Activated CD8-positive, alpha-beta memory T cell treated with anti-CD3 and anti-CD28 coated beads, Interleukin-2, amount 10 ng/mL, durations not matched to agents 7 days and 5 days (primary cell): ENCODE results near the gene KISS1. TPM values are rescaled to one million over a fixed set of nuclear protein-coding genes. Genes with fewer than 3 reads are reported as not detected.

Experiments
- ATAC-seq: fragments of 150-1000 bp; cut with Tn5 transposase; one replicate; pipeline ENCODE4 v1.10.0; 2021; ENCODE audit warnings: moderate library complexity
- CTCF ChIA-PET: fragments of 350-600 bp; sonication (Branson Sonifier 250); formaldehyde crosslinking; loops from one replicate; lab custom pipeline; 2021; ENCODE audit warnings: antibody characterized with exemption; lab: Charles Lee
- DNase-seq: peaks from one replicate; pipeline ENCODE4 v3.0.0-alpha.2; 2020
- H3K27ac Mint-ChIP-seq: one replicate; pipeline ENCODE4 v1.8.0; 2021; ENCODE audit warnings: mild to moderate bottlenecking, mixed read lengths
- H3K27me3 Mint-ChIP-seq: one replicate; pipeline ENCODE4 v1.8.0; 2021; ENCODE audit warnings: mixed read lengths
- H3K36me3 Mint-ChIP-seq: one replicate; pipeline ENCODE4 v1.8.0; 2021; ENCODE audit warnings: mild to moderate bottlenecking, mixed read lengths
- H3K4me1 Mint-ChIP-seq: one replicate; pipeline ENCODE4 v1.8.0; 2021; ENCODE audit warnings: mixed read lengths
- H3K4me3 Mint-ChIP-seq: one replicate; pipeline ENCODE4 v1.8.0; 2021; ENCODE audit warnings: mild to moderate bottlenecking, moderate library complexity, mixed read lengths
- H3K9me3 Mint-ChIP-seq: one replicate; pipeline ENCODE4 v1.8.0; 2022; ENCODE audit warnings: low read depth, mixed read lengths
- total RNA-seq, 2 experiments: library from RNA; stranded (reverse); gene quantifications; one replicate each; pipeline ENCODE4 v1.2.3, GENCODE V29; 2021

Gene KISS1
- total RNA-seq, 2 experiments from 2014 or later = not detected

- H3K36me3 Mint-ChIP-seq = no peaks in the 10 kb centered on the region
- CTCF ChIA-PET = interaction anchor here (0.8 to 2.1 kb wide), 5 partner anchors 9 to 149 kb away, joined by 3 to 18 read pairs (median 4); no protein-coding TSS in a partner anchor
- H3K27me3 Mint-ChIP-seq = peaks cover 23% of the 10 kb centered on the region
- H3K4me1 Mint-ChIP-seq = peaks cover 15% of the 10 kb centered on the region
- H3K9me3 Mint-ChIP-seq = no peaks in the 10 kb centered on the region
- H3K4me3 Mint-ChIP-seq = peak within 1 kb of the TSS; percentile 5
- DNase-seq = peak; percentile 53
- no peak within 1 kb of the TSS for H3K27ac Mint-ChIP-seq
- ATAC-seq = peak; percentile 42
These were observed 17.7 kb upstream of the KISS1 start, which contains the start of gene GOLT1A for GRCh38 chr1:204213668-204214662. Gene GOLT1A, minus strand, starts transcription at chr1:204213988. Its CDS starts 82 bp downstream, at chr1:204213906.

DNA sequence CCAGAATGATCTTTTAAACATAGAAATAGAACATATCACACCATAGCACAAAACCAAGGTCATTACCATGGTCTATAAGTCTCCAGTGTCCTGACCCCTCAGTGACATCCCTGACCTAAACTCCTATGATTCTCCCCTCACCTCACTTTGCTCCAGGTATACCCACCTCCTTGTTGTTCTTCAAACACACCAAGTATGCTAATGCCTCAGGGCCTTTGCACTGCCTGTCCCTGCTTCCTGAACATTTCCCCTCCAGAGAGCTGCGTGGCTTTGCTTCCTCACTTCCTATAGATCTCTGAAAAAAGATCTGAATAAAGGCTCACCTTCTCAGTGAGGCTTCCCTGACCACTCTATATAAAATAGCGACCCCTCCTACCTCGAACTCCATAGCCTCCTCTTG, 16.4 kb upstream of the KISS1 start:
- Mint-ChIP-seq H3K4me1 (peaks cover 7% of the 10 kb centered on the region), H3K9me3 (no peaks in the 10 kb centered on the region)
- ATAC-seq = no peak

DNA sequence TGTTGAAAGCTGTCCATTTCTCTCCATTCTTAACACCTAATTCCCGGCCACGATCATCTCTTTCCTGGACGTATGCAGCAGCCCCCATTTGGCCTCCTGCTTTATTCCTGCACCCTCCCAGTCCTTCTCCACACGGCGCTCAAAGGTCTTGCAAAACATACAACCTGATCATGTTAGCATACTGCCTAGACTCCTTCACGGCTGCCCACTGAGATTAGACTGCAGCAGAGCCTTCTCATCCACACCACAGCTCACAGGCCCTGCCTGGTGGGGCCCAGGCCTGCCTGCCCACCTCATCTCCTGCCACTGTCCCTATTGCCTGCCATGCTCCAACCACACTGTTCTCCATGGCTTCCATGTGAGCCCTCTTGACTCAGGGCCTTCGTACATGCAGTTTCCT, 14.8 kb upstream of the KISS1 start:
- Mint-ChIP-seq H3K36me3 (no peaks in the 10 kb centered on the region), H3K4me1 (peaks cover 7% of the 10 kb centered on the region), H3K9me3 (no peaks in the 10 kb centered on the region), H3K4me3 (no peak overlapping the region), H3K27ac (no peak overlapping the region), H3K27me3 (peaks cover 35% of the 10 kb centered on the region)
- CTCF ChIA-PET = no interaction called here
- DNase-seq = no peak
- ATAC-seq = no peak

More for the DNA sequence above, 16.4 kb upstream of the KISS1 start:
- Mint-ChIP-seq H3K27ac (no peak overlapping the region), H3K27me3 (peaks cover 26% of the 10 kb centered on the region), H3K36me3 (no peaks in the 10 kb centered on the region), H3K4me3 (no peak overlapping the region)
- CTCF ChIA-PET = no interaction called here
- no peak for DNase-seq

GRCh38 chr1:204207136-204207616, 10.9 kb upstream of the KISS1 start:
- Mint-ChIP-seq H3K36me3 (no peaks in the 10 kb centered on the region), H3K4me3 (no peak overlapping the region), H3K9me3 (no peaks in the 10 kb centered on the region), H3K27ac (no peak overlapping the region), H3K4me1 (no peaks in the 10 kb centered on the region), H3K27me3 (peaks cover 58% of the 10 kb centered on the region)
- CTCF ChIA-PET = interaction anchor here (0.7 to 3.3 kb wide), 21 partner anchors 9 to 554 kb away, joined by 3 to 28 read pairs (median 4); no protein-coding TSS in a partner anchor
- ATAC-seq = peak; percentile 95
- DNase-seq = peak; percentile 75

- CTCF ChIA-PET = interaction anchor here (1.2 to 3.3 kb wide), 7 partner anchors 10 to 193 kb away, joined by 3 to 28 read pairs (median 7); no protein-coding TSS in a partner anchor
- no peak overlapping the region for H3K27ac Mint-ChIP-seq
- no peaks in the 10 kb centered on the region for H3K4me1 Mint-ChIP-seq
- no peaks in the 10 kb centered on the region for H3K36me3 Mint-ChIP-seq
- no peak overlapping the region for H3K4me3 Mint-ChIP-seq
- no peaks in the 10 kb centered on the region for H3K9me3 Mint-ChIP-seq
- DNase-seq (no peak), ATAC-seq (no peak)
- H3K27me3 Mint-ChIP-seq = peaks cover 59% of the 10 kb centered on the region
These were observed 9.8 kb upstream of the KISS1 start for GRCh38 chr1:204206121-204206520.

GRCh38 chr1:204205486-204205885, 9.2 kb upstream of the KISS1 start:
- Mint-ChIP-seq H3K4me3 (no peak overlapping the region), H3K9me3 (no peaks in the 10 kb centered on the region), H3K36me3 (no peaks in the 10 kb centered on the region), H3K27ac (no peak overlapping the region), H3K4me1 (no peaks in the 10 kb centered on the region), H3K27me3 (peaks cover 59% of the 10 kb centered on the region)
- DNase-seq = no peak
- ATAC-seq = no peak
- CTCF ChIA-PET = interaction anchor here (1.4 to 3.3 kb wide), 4 partner anchors 14 to 193 kb away, joined by 5 to 28 read pairs (median 10); no protein-coding TSS in a partner anchor

- Mint-ChIP-seq H3K27ac (no peak overlapping the region), H3K4me1 (no peaks in the 10 kb centered on the region), H3K27me3 (peaks cover 56% of the 10 kb centered on the region), H3K9me3 (no peaks in the 10 kb centered on the region), H3K36me3 (no peaks in the 10 kb centered on the region), H3K4me3 (no peak overlapping the region)
- DNase-seq (no peak), ATAC-seq (no peak)
- CTCF ChIA-PET = interaction anchor here (1.0 to 3.3 kb wide), 4 partner anchors 10 to 42 kb away, joined by 4 to 28 read pairs (median 10); no protein-coding TSS in a partner anchor
These were observed 8.7 kb upstream of the KISS1 start for GRCh38 chr1:204204944-204205343.

GRCh38 chr1:204203206-204203767, 7.0 kb upstream of the KISS1 start:
- H3K4me3 Mint-ChIP-seq = no peak overlapping the region
- no peak overlapping the region for H3K27ac Mint-ChIP-seq
- no peaks in the 10 kb centered on the region for H3K36me3 Mint-ChIP-seq
- H3K27me3 Mint-ChIP-seq = peaks cover 46% of the 10 kb centered on the region
- CTCF ChIA-PET = no interaction called here
- no peak for DNase-seq
- no peaks in the 10 kb centered on the region for H3K9me3 Mint-ChIP-seq
- H3K4me1 Mint-ChIP-seq = no peaks in the 10 kb centered on the region
- no peak for ATAC-seq

DNA sequence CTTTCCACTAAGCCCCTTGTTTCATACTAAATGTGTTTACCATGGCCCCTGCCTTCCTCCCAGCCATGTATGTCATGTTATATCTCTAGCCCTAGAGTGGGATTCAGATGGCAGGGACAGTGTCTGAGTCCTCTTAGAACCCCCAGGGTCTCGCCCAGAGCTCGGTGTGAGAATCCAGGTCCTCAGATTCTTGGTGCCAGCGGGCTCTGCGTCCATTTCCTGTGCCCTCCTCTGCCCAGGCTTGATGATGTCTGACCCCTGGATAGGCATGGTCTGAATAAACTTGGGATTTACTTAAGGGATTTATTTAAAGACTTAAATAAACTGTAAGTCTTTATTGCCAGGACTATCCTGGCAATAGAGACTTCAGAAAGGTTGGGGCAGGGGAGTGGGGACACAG, 6.2 kb upstream of the KISS1 start:
- DNase-seq = no peak
- Mint-ChIP-seq H3K4me3 (no peak overlapping the region), H3K27ac (no peak overlapping the region), H3K36me3 (no peaks in the 10 kb centered on the region), H3K4me1 (no peaks in the 10 kb centered on the region), H3K9me3 (no peaks in the 10 kb centered on the region), H3K27me3 (peaks cover 42% of the 10 kb centered on the region)
- no peak for ATAC-seq
- CTCF ChIA-PET = no interaction called here

DNA sequence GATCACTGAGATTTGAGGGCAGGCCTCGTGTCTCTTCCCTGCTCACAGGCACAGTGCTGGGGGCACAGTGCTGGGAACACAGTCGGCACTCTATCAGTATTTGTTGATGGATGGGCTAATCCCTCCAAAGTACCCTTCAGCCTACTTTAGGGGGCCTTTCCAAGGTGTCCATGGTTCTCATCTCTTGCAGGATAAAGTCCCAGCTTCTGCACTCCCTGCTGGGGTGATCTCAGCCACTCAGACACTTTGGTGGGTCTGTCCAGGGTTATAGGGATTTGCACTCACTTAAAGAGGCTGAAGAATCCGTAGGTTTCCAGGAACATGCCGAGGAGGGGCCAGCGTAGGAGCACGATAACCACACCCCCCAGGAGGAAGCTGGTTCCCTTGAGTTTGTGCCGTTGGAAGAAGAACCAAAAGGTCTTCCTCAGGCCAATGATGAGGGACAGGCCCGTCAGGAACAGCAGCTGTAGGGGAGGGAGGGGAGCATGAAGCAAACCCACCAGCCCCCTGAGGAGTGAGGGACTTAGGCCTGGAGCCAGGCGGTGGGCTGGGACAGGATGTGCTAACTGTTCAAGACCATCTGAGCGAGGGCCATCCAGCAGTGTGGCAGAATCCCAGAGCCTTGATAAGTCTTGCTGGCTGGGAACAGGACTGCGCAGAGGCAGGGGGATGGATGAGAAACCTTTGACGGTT, 5.2 kb upstream of the KISS1 start:
- DNase-seq (no peak), ATAC-seq (no peak)
- Mint-ChIP-seq H3K4me1 (no peaks in the 10 kb centered on the region), H3K36me3 (no peaks in the 10 kb centered on the region), H3K27me3 (peaks cover 36% of the 10 kb centered on the region), H3K9me3 (no peaks in the 10 kb centered on the region), H3K4me3 (no peak overlapping the region), H3K27ac (no peak overlapping the region)
- CTCF ChIA-PET = no interaction called here

DNA sequence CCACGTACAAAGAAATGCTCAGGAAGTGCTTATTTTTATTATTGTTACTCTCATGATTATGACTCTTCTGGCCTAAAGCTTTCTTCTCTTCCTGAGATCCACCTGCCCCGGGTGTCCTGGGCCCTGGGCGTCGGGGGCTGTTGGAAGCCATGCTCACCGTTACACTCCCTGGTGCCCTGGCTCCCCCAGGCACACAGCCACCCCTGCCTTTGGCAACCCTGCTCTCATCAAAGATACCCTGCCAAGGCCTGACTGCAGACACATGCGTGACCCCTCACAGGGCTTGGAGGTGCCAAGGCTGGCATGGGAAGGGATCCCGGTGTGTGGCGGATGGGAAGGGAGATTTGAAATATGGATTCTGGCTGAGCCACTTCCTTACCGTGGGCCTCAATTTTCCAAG, 3.3 kb upstream of the KISS1 start:
- Mint-ChIP-seq H3K4me1 (peaks cover 3% of the 10 kb centered on the region), H3K36me3 (no peaks in the 10 kb centered on the region), H3K27me3 (peaks cover 17% of the 10 kb centered on the region), H3K27ac (no peak overlapping the region), H3K9me3 (peaks cover 6% of the 10 kb centered on the region), H3K4me3 (no peak overlapping the region)
- no peak for DNase-seq
- ATAC-seq = no peak
- CTCF ChIA-PET = no interaction called here

DNA sequence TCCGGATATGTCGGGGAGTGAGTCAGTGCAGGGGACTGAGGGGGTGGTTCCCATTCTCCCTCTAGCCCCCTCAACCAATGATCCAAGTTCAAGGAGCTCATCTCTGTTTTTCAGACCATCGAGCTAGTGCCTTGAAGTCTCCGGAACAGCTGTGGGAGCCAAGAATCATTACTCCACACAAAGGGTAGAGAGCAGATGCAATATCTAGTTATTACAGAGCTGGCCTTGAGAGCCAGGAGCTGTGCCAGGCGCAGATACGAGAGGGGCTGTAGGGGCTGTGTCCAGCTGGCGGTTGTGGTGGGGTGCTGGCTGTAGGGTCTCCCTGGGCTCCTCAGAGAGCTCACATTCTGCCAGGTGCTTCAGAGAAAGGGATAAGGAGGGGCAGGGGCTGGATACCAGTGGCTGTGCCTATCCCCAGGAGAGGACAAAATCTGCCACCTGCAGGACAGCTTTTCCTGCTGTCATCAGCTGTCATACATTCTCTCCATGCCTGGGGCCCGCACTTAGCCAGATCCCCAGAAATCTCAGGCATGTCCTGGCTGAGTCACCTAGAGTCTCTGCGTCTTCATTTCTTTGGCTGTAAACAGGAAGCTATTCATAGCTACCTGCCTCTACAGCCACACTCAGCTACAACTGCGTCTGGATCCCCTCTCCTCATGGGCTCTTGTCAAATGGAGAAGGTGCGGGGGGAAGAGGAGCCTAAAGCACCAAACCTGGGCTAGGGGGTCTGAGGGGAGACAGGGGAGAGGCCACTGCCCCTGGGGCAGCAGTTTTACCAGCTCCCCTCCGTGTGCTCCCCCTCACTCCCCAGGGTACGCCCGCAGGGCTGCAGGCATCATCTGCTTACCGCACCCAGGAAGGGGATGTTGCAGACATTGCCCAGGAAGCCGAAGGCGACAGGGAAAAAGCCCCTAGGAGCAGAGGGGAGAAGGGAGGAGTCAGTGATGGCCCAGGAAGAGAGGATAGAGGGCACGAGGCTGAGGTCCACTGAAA, 2.4 kb upstream of the KISS1 start:
- DNase-seq = no peak
- peaks cover 3% of the 10 kb centered on the region for H3K4me1 Mint-ChIP-seq
- H3K27ac Mint-ChIP-seq = no peak overlapping the region
- no peaks in the 10 kb centered on the region for H3K36me3 Mint-ChIP-seq
- peaks cover 9% of the 10 kb centered on the region for H3K27me3 Mint-ChIP-seq
- peaks cover 6% of the 10 kb centered on the region for H3K9me3 Mint-ChIP-seq
- ATAC-seq = no peak
- no peak overlapping the region for H3K4me3 Mint-ChIP-seq
- CTCF ChIA-PET = interaction anchor here (1.6 kb wide), 1 partner anchor 8 kb away, joined by 7 read pairs; no protein-coding TSS in a partner anchor
